Nephron progenitor cell (in vitro differentiated cells): ENCODE data around the gene GLOD5.

ENCODE experiments used
- DNase-seq: peaks from one replicate; pipeline ENCODE4 v3.0.0; 2021
- H3K27ac Mint-ChIP-seq: 2 replicates; pipeline ENCODE4 v1.8.0; 2021; ENCODE audit warnings: mild to moderate bottlenecking, moderate library complexity, mixed read lengths
- H3K27me3 Mint-ChIP-seq: 2 replicates; pipeline ENCODE4 v1.8.0; 2021; ENCODE audit warnings: mild to moderate bottlenecking, low read depth, mixed read lengths; ENCODE audit not compliant: poor library complexity
- H3K36me3 Mint-ChIP-seq: 2 replicates; pipeline ENCODE4 v1.8.0; 2021; ENCODE audit warnings: low read depth, mixed read lengths
- H3K4me1 Mint-ChIP-seq: 2 replicates; pipeline ENCODE4 v1.8.0; 2021; ENCODE audit warnings: mixed read lengths
- H3K4me3 Mint-ChIP-seq: 2 replicates; pipeline ENCODE4 v1.8.0; 2021; ENCODE audit warnings: mild to moderate bottlenecking, moderate library complexity, mixed read lengths
- H3K9me3 Mint-ChIP-seq: 2 replicates; pipeline ENCODE4 v1.8.0; 2021; ENCODE audit warnings: mild to moderate bottlenecking, moderate library complexity, mixed read lengths
- CTCF ChIP-seq: fragments of 200-600 bp; sonication (generic); IDR thresholded peaks from 2 replicates; pipeline ENCODE4 v1.5.0; 2021; ENCODE audit warnings: antibody characterized with exemption

The GLOD5 gene

GRCh38 chrX:48786825-48787504 lies 25.4 kb downstream of the GLOD5 start:
- H3K36me3 Mint-ChIP-seq, result no peaks in the 10 kb centered on the region
- H3K4me3 Mint-ChIP-seq, result no peak overlapping the region
- no peaks in the 10 kb centered on the region for H3K4me1 Mint-ChIP-seq
- H3K27ac Mint-ChIP-seq, result no peak overlapping the region
- DNase-seq, result no peak
- TF ChIP-seq CTCF, result no peak
- peaks cover 30% of the 10 kb centered on the region for H3K27me3 Mint-ChIP-seq
- H3K9me3 Mint-ChIP-seq, result peaks cover 57% of the 10 kb centered on the region

GRCh38 chrX:48787505-48788443 lies 26.2 kb downstream of the GLOD5 start:
- Mint-ChIP-seq H3K36me3 (no peaks in the 10 kb centered on the region), H3K27me3 (peaks cover 30% of the 10 kb centered on the region), H3K9me3 (peaks cover 54% of the 10 kb centered on the region), H3K4me1 (no peaks in the 10 kb centered on the region), H3K4me3 (no peak overlapping the region), H3K27ac (no peak overlapping the region)
- TF ChIP-seq CTCF, result no peak
- no peak for DNase-seq

- no peak overlapping the region for H3K4me3 Mint-ChIP-seq
Observed at GRCh38 chrX:48789366-48790220, 28.0 kb downstream of the GLOD5 start.

GRCh38 chrX:48790477-48790876 lies 28.9 kb downstream of the GLOD5 start:
- Mint-ChIP-seq H3K4me1 (peaks cover 8% of the 10 kb centered on the region), H3K27me3 (peaks cover 30% of the 10 kb centered on the region), H3K27ac (no peak overlapping the region), H3K4me3 (no peak overlapping the region), H3K9me3 (peaks cover 58% of the 10 kb centered on the region), H3K36me3 (no peaks in the 10 kb centered on the region)
- no peak for TF ChIP-seq CTCF
- DNase-seq, result no peak

More at GRCh38 chrX:48789366-48790220, 28.0 kb downstream of the GLOD5 start:
- no peak for TF ChIP-seq CTCF
- Mint-ChIP-seq H3K36me3 (no peaks in the 10 kb centered on the region), H3K4me1 (peaks cover 5% of the 10 kb centered on the region), H3K27ac (no peak overlapping the region), H3K9me3 (peaks cover 62% of the 10 kb centered on the region), H3K27me3 (peaks cover 30% of the 10 kb centered on the region)
- no peak for DNase-seq

- TF ChIP-seq CTCF, result no peak
- H3K9me3 Mint-ChIP-seq, result peaks cover 60% of the 10 kb centered on the region
- no peak overlapping the region for H3K4me3 Mint-ChIP-seq
Observed at GRCh38 chrX:48791063-48791820, 29.7 kb downstream of the GLOD5 start.

More at GRCh38 chrX:48791063-48791820, 29.7 kb downstream of the GLOD5 start:
- Mint-ChIP-seq H3K27me3 (peaks cover 30% of the 10 kb centered on the region), H3K36me3 (no peaks in the 10 kb centered on the region), H3K4me1 (peaks cover 8% of the 10 kb centered on the region), H3K27ac (no peak overlapping the region)
- no peak for DNase-seq
